Measurements from ENCODE around the gene SPI1.

DNA sequence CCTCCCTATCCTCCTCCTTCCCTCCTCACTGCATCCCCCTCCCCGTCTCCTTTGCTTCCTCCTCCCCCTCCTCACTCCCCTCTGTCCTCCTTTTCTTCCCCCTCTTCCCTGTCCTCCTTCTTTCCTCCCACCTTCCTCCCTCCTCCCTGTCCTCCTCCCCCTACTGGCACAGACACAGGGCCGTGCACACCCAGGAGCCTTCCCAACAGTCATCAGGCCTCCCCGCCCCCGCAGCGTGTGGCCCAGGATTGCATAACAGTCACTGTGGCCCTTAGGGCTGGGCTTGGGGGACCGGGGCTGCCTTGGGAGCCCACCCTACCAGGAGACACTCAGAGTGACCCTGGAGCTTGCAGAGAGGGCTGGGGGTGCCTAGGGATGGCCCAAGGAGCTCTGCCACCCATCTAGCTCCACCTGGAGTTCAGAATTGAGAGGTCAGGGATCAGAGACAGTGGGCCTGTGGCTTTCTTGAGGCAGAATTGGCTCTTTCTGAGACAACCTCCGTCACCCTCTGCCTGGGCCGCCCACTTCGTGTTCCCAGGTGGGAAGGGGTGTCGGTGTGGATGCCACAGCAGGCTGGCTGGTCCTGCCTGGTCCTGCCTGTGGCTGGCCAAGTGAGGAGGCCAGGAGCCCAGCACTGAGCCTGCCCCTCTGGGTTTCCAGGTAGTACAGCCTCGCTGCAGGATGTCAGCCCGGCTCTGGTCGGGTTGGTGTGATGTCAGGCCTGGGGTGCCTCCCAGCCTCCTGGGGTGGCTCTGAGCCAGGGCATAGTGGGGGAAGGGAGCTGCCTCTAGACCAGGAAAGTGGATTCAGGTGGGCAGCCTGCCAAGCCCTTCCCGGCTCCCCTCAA lies 1.6 kb downstream of the SPI1 start:
- TF ChIP-seq, protein P1, sequence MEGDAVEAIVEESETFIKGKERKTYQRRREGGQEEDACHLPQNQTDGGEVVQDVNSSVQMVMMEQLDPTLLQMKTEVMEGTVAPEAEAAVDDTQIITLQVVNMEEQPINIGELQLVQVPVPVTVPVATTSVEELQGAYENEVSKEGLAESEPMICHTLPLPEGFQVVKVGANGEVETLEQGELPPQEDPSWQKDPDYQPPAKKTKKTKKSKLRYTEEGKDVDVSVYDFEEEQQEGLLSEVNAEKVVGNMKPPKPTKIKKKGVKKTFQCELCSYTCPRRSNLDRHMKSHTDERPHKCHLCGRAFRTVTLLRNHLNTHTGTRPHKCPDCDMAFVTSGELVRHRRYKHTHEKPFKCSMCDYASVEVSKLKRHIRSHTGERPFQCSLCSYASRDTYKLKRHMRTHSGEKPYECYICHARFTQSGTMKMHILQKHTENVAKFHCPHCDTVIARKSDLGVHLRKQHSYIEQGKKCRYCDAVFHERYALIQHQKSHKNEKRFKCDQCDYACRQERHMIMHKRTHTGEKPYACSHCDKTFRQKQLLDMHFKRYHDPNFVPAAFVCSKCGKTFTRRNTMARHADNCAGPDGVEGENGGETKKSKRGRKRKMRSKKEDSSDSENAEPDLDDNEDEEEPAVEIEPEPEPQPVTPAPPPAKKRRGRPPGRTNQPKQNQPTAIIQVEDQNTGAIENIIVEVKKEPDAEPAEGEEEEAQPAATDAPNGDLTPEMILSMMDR (conservative IDR thresholded peaks at IDR 0.05), result no peak
- no peak for TF ChIP-seq ZFX (IDR thresholded peaks at IDR 0.05)

Measured in C4-2B (cell line).